Midbrain (tissue), 1 donor: ENCODE measurements around the gene RAB40B.

Source experiments
- DNase-seq: peaks from one replicate; lab custom pipeline; 2025; lab: John Stamatoyannopoulos, UW

RAB40B gene

GRCh38 chr17:82716203-82717010 lies 17.9 kb upstream of the RAB40B start, which contains the start of gene FN3KRP:
FN3KRP (plus strand) TSS chr17:82716706; CDS start chr17:82716756, 50 bp downstream.
- DNase-seq, result peak; percentile 94

- no peak for DNase-seq
These were observed 14.7 kb upstream of the RAB40B start for GRCh38 chr17:82713071-82713723.

- DNase-seq, result no peak
These were observed 12.2 kb upstream of the RAB40B start for GRCh38 chr17:82710499-82711232.

- DNase-seq, result no peak
These were observed 11.4 kb upstream of the RAB40B start for GRCh38 chr17:82709676-82710498.

GRCh38 chr17:82709024-82709675 lies 10.7 kb upstream of the RAB40B start:
- DNase-seq, result no peak

GRCh38 chr17:82705756-82706155 lies 7.3 kb upstream of the RAB40B start:
- no peak for DNase-seq

- DNase-seq, result no peak
These were observed 6.4 kb upstream of the RAB40B start for GRCh38 chr17:82704886-82705285.

GRCh38 chr17:82703935-82704865 lies 5.7 kb upstream of the RAB40B start:
- DNase-seq, result no peak

- DNase-seq, result no peak
These were observed 4.7 kb upstream of the RAB40B start for GRCh38 chr17:82703036-82703745.

- no peak for DNase-seq
These were observed 3.9 kb upstream of the RAB40B start for GRCh38 chr17:82702231-82702927.

- DNase-seq, result no peak
These were observed 1.1 kb upstream of the RAB40B start for GRCh38 chr17:82699551-82699950.

- no peak for DNase-seq
These were observed 510 bp upstream of the RAB40B start for GRCh38 chr17:82698974-82699442.

GRCh38 chr17:82697808-82698064 lies 762 bp downstream of the RAB40B start:
- DNase-seq, result no peak

- DNase-seq, result no peak
These were observed 1.3 kb downstream of the RAB40B start for GRCh38 chr17:82696916-82697807.

GRCh38 chr17:82696259-82696658 lies 2.2 kb downstream of the RAB40B start:
- DNase-seq, result no peak

GRCh38 chr17:82694647-82695046 lies 3.9 kb downstream of the RAB40B start:
- DNase-seq, result no peak

GRCh38 chr17:82693168-82693867 lies 5.2 kb downstream of the RAB40B start:
- DNase-seq, result no peak
